ENCODE results near the gene ARL6IP6. TPM values are rescaled to one million over a fixed set of nuclear protein-coding genes. Genes with fewer than 3 reads are reported as not detected.
A peak's percentile ranks its signal among the peaks of the same experiment; 100 is the strongest.

The ARL6IP6 gene
- total RNA-seq: 10 to 100 TPM in 3 of 4 donors, 1 to 10 TPM in 1; 8.3 to 18.2 (median 13.8) TPM
- polyA plus RNA-seq: 10 to 100 TPM in 1 of 3 donors, 1 to 10 TPM in 2; 5.4 to 10.3 (median 6.2) TPM

GRCh38 chr2:152718076-152718908, at the start of gene ARL6IP6:
Gene ARL6IP6 (plus strand): TSS chr2:152718620. CDS start chr2:152718625, 5 bp downstream.
- peak; percentile 95 for DNase-seq
- 0% methylated on average over 87 of the region's 87 CpGs for WGBS, 2 donors
- Histone ChIP-seq H3K36me3 (peaks cover 0 to 12% (median 2%) of the 10 kb centered on the region in 4 donors), H3K27ac (peak within 1 kb of the TSS; percentile 96 to 98 (median 97)), H3K9me3 (no peaks in the 10 kb centered on the region), H3K4me1 (peaks cover 0 to 47% (median 36%) of the 10 kb centered on the region in 4 donors), H3K4me3 (peak within 1 kb of the TSS; percentile 87 to 94 (median 94)), H3K27me3 (no peaks in the 10 kb centered on the region)
- TF ChIP-seq POLR2AphosphoS5 (IDR thresholded peaks at IDR 0.05) (peak; percentile 79 to 89 (median 87)), POLR2A (IDR thresholded peaks at IDR 0.05) (peak; percentile 53 to 76)
- TF ChIP-seq, protein P1, sequence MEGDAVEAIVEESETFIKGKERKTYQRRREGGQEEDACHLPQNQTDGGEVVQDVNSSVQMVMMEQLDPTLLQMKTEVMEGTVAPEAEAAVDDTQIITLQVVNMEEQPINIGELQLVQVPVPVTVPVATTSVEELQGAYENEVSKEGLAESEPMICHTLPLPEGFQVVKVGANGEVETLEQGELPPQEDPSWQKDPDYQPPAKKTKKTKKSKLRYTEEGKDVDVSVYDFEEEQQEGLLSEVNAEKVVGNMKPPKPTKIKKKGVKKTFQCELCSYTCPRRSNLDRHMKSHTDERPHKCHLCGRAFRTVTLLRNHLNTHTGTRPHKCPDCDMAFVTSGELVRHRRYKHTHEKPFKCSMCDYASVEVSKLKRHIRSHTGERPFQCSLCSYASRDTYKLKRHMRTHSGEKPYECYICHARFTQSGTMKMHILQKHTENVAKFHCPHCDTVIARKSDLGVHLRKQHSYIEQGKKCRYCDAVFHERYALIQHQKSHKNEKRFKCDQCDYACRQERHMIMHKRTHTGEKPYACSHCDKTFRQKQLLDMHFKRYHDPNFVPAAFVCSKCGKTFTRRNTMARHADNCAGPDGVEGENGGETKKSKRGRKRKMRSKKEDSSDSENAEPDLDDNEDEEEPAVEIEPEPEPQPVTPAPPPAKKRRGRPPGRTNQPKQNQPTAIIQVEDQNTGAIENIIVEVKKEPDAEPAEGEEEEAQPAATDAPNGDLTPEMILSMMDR (IDR thresholded peaks at IDR 0.05): no peak
- intact Hi-C loops (cut with DNase I): loop anchor here (2.0 to 10.0 kb wide), 3 partner anchors 437 to 757 kb away; partner anchors contain the start of genes RPRM and STAM2

DNA sequence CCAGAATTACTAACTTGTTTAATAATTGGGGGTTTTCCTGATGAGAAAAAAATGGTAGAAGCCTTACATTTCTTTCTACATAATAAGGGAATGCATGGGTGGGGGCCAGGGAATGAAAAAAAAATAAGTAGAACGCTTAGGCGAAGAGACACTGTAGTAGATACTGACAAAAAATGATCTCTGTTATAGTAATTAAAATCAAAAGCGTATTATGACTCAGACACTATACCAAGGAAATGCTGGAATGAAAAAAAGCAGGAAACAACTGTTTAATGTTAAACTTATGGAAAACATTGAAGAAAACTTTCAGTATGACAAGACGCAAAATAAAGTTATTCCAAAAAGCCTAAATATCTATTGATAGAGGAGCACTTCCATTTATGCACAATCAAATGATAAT, 44.1 kb upstream of the ARL6IP6 start:
- DNase-seq: no peak
- Histone ChIP-seq H3K27me3 (no peaks in the 10 kb centered on the region), H3K9me3 (no peaks in the 10 kb centered on the region), H3K27ac (no peak overlapping the region), H3K36me3 (peaks cover 0 to 99% (median 39%) of the 10 kb centered on the region in 4 donors), H3K4me3 (no peak overlapping the region), H3K4me1 (no peaks in the 10 kb centered on the region)
- 93 to 95% methylated on average over 4 of the region's 4 CpGs for WGBS, 2 donors
- intact Hi-C loops (cut with DNase I): no loop called here
- TF ChIP-seq, protein P1 (IDR thresholded peaks at IDR 0.05): no peak
- TF ChIP-seq POLR2AphosphoS5 (IDR thresholded peaks at IDR 0.05): no peak
- TF ChIP-seq POLR2A (IDR thresholded peaks at IDR 0.05): no peak
- no peak for TF ChIP-seq EP300 (IDR thresholded peaks at IDR 0.05)

DNA sequence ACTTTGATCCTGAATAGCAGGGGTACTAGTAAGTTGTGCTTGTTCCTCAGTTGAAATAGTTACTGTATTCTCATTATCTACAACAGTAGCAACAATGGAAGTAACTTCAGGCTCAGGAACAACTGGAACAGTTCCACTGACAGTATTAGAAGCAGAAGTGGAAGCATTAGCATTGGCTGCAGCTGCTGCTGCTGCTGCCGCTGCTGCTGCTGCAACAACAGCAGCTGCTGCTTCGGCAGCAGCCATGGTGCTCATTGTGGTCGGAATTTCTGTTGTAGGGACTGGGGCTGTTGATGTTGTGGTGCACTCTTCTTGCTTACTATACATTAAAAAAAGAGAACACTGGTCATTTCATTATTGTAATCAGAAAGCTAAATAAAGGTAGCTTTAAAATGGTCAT, 42.0 kb upstream of the ARL6IP6 start:
- TF ChIP-seq, protein P1 (IDR thresholded peaks at IDR 0.05): no peak
- TF ChIP-seq EP300 (IDR thresholded peaks at IDR 0.05) (no peak), POLR2A (IDR thresholded peaks at IDR 0.05) (no peak), POLR2AphosphoS5 (IDR thresholded peaks at IDR 0.05) (no peak)
- H3K4me1 ChIP-seq: no peaks in the 10 kb centered on the region
- intact Hi-C loops (cut with DNase I): no loop called here
- no peaks in the 10 kb centered on the region for H3K9me3 ChIP-seq
- H3K27me3 ChIP-seq: no peaks in the 10 kb centered on the region
- H3K4me3 ChIP-seq: no peak overlapping the region
- DNase-seq: no peak
- H3K36me3 ChIP-seq: peaks cover 0 to 96% (median 31%) of the 10 kb centered on the region in 4 donors
- no peak overlapping the region for H3K27ac ChIP-seq
- WGBS, 2 donors: 92 to 93% methylated on average over 3 of the region's 3 CpGs

GRCh38 chr2:152678808-152679207, 39.6 kb upstream of the ARL6IP6 start:
- intact Hi-C loops (cut with DNase I): no loop called here
- Histone ChIP-seq H3K36me3 (peaks cover 0 to 72% (median 18%) of the 10 kb centered on the region in 4 donors), H3K4me3 (no peak overlapping the region), H3K27me3 (no peaks in the 10 kb centered on the region), H3K27ac (no peak overlapping the region), H3K9me3 (no peaks in the 10 kb centered on the region), H3K4me1 (no peaks in the 10 kb centered on the region)
- WGBS, 2 donors: 83 to 90% methylated on average over 2 of the region's 2 CpGs
- DNase-seq: no peak
- TF ChIP-seq, protein P1 (IDR thresholded peaks at IDR 0.05): no peak
- TF ChIP-seq POLR2A (IDR thresholded peaks at IDR 0.05) (no peak), POLR2AphosphoS5 (IDR thresholded peaks at IDR 0.05) (no peak), EP300 (IDR thresholded peaks at IDR 0.05) (no peak)
